Body of pancreas (tissue), 4 donors: ENCODE results near the gene ARHGAP4.

Source experiments
- POLR2A ChIP-seq, 3 donors: fragments of 450-650 bp; IDR thresholded peaks; one replicate each; pipeline ENCODE4 v1.6.1; 2016; ENCODE audit warnings: antibody characterized with exemption in 3 of 3, mild to moderate bottlenecking in 2 of 3
- TF ChIP-seq, protein P1 (sequence below), 7 experiments: fragments of 450-650 bp in 4 of 7; fragments of 200-600 bp in 3 of 7; sonication (generic) in 3 of 7; IDR thresholded peaks; one replicate each; pipeline ENCODE4 v1.5.1; 2016 to 2019; ENCODE audit warnings: antibody characterized with exemption in 7 of 7

DNA sequence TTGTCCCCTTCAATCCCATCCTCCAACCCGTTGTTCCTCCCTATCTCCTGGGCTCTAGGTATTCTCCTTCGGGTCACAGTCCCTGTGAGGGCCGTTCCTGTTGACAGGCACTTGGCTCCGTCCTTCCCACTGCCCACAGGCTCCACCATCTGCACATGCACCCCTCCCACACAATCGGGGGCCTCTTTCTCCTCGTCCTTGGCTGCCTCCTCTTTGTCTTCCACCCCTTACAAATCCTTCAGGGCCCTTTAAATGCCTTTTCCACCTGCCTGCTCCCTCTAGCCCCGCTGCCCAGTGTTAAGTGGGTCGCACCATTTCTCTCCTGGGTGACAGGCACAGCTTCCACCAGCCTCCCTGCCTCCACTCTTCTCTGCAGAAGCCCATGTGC, 24.3 kb downstream of the ARHGAP4 start:
- TF ChIP-seq, protein P1, sequence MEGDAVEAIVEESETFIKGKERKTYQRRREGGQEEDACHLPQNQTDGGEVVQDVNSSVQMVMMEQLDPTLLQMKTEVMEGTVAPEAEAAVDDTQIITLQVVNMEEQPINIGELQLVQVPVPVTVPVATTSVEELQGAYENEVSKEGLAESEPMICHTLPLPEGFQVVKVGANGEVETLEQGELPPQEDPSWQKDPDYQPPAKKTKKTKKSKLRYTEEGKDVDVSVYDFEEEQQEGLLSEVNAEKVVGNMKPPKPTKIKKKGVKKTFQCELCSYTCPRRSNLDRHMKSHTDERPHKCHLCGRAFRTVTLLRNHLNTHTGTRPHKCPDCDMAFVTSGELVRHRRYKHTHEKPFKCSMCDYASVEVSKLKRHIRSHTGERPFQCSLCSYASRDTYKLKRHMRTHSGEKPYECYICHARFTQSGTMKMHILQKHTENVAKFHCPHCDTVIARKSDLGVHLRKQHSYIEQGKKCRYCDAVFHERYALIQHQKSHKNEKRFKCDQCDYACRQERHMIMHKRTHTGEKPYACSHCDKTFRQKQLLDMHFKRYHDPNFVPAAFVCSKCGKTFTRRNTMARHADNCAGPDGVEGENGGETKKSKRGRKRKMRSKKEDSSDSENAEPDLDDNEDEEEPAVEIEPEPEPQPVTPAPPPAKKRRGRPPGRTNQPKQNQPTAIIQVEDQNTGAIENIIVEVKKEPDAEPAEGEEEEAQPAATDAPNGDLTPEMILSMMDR (IDR thresholded peaks at IDR 0.05): no peak
- TF ChIP-seq POLR2A (IDR thresholded peaks at IDR 0.05): no peak
